H7 (cell line): ENCODE data around the gene CACNA1E. TPM values are rescaled to one million over a fixed set of nuclear protein-coding genes. Genes with fewer than 3 reads are reported as not detected.

Experiments used
- DNase-seq: peaks from one replicate; pipeline ENCODE4 v3.0.0; 2012
- H3K27me3 ChIP-seq: 2 replicates; pipeline ENCODE4 v1.6.0; 2011; ENCODE audit warnings: mild to moderate bottlenecking, low read length; ENCODE audit not compliant: control insufficient read depth, insufficient read depth
- H3K36me3 ChIP-seq: replicated peaks from 2 replicates; pipeline ENCODE4 v1.5.1; 2011; ENCODE audit warnings: low read length; ENCODE audit not compliant: control insufficient read depth, insufficient read depth
- H3K4me3 ChIP-seq: 2 replicates; pipeline ENCODE4 v1.5.1; 2011; ENCODE audit warnings: low read depth, mild to moderate bottlenecking, control low read depth, low read length, moderate library complexity; ENCODE audit not compliant: insufficient read depth
- total RNA-seq: library from RNA; depleted of rRNA; stranded (reverse); fragments of >200 nt; shearing (Covaris generic); gene quantifications from 2 replicates; pipeline ENCODE4 v1.2.3, GENCODE V29; 2014

CACNA1E gene
- total RNA-seq, 1 experiment from 2014 or later = 4.1 TPM

GRCh38 chr1:181493885-181494284, 10.6 kb downstream of the CACNA1E start:
- no peaks in the 10 kb centered on the region for H3K36me3 ChIP-seq
- H3K27me3 ChIP-seq = peaks cover 5% of the 10 kb centered on the region; the same call in 1 of the 2 replicates
- DNase-seq = no peak
- no peak overlapping the region for H3K4me3 ChIP-seq

- H3K4me3 ChIP-seq = no peak overlapping the region
- no peak for DNase-seq
These were observed 13.4 kb downstream of the CACNA1E start for GRCh38 chr1:181496759-181497158.

GRCh38 chr1:181497870-181498269, 14.6 kb downstream of the CACNA1E start:
- Histone ChIP-seq H3K4me3 (no peak overlapping the region), H3K27me3 (no peaks in the 10 kb centered on the region), H3K36me3 (no peaks in the 10 kb centered on the region)
- DNase-seq = peak; percentile 29

More at GRCh38 chr1:181496759-181497158, 13.4 kb downstream of the CACNA1E start:
- Histone ChIP-seq H3K36me3 (no peaks in the 10 kb centered on the region), H3K27me3 (no peaks in the 10 kb centered on the region)

DNA sequence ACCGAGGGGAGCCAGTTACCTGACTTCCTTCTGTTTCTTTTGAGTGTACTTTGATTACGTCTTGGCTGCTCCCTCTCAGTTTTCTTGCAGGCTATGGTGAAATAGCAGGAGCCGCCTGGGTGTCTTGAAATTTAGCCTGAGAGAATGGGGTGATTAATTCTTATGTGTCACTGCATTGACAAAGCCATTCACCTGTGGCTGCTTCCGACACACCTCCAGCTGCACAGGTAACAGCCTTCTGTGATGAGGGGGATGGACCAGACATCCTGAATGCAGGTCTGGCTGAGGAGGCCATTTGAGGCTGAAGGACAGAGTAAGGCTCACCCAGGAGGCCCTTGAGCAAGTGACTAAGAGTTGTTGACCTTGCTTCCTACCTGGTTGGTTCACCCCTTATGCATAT, 16.5 kb downstream of the CACNA1E start:
- Histone ChIP-seq H3K36me3 (no peaks in the 10 kb centered on the region), H3K4me3 (no peak overlapping the region), H3K27me3 (no peaks in the 10 kb centered on the region; the same call in none of the 2 replicates)
- no peak for DNase-seq

- H3K27me3 ChIP-seq = no peaks in the 10 kb centered on the region; the same call in none of the 2 replicates
- H3K36me3 ChIP-seq = no peaks in the 10 kb centered on the region
- no peak for DNase-seq
- H3K4me3 ChIP-seq = no peak overlapping the region
These were observed 17.3 kb downstream of the CACNA1E start for GRCh38 chr1:181500636-181501035.

GRCh38 chr1:181501612-181502011, 18.3 kb downstream of the CACNA1E start:
- Histone ChIP-seq H3K4me3 (no peak overlapping the region), H3K36me3 (no peaks in the 10 kb centered on the region)
- no peak for DNase-seq

DNA sequence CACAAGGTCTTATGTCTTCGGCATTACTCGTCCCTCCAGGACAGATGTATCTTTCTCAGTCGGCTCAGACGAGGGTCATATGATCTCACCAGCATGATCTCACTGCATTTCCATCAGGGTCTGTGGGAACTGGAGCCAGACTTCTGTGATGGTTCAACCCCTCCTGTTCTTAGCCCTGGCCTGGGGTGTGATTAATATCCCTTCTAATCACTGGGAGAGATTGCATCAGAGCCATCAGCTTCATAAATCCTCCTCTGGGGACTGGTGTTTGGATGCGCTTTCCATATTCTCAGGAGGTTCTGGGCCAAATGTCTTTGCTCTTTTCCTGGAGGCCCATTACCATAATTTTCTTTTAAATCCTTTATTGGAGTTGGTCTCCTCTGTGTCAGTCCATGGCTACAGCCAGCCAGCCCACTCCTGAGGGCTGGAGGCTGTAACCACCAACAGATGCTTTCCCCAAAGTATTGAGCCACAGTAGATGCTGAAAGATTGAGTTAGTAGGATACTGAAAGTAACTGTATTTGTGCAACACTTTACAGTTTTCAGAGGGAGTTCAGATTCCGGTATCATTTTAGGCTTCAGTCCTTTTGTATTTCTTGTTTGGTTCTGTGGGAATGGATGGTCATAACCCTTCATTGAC, 20.0 kb downstream of the CACNA1E start:
- Histone ChIP-seq H3K27me3 (no peaks in the 10 kb centered on the region; the same call in none of the 2 replicates), H3K36me3 (no peaks in the 10 kb centered on the region), H3K4me3 (no peak overlapping the region)
- DNase-seq = no peak

More at GRCh38 chr1:181501612-181502011, 18.3 kb downstream of the CACNA1E start:
- H3K27me3 ChIP-seq = no peaks in the 10 kb centered on the region; the same call in none of the 2 replicates

- Histone ChIP-seq H3K4me3 (no peak overlapping the region), H3K36me3 (no peaks in the 10 kb centered on the region), H3K27me3 (no peaks in the 10 kb centered on the region; the same call in none of the 2 replicates)
- peak; percentile 69 for DNase-seq
These were observed 21.1 kb downstream of the CACNA1E start for GRCh38 chr1:181504399-181504842.

DNA sequence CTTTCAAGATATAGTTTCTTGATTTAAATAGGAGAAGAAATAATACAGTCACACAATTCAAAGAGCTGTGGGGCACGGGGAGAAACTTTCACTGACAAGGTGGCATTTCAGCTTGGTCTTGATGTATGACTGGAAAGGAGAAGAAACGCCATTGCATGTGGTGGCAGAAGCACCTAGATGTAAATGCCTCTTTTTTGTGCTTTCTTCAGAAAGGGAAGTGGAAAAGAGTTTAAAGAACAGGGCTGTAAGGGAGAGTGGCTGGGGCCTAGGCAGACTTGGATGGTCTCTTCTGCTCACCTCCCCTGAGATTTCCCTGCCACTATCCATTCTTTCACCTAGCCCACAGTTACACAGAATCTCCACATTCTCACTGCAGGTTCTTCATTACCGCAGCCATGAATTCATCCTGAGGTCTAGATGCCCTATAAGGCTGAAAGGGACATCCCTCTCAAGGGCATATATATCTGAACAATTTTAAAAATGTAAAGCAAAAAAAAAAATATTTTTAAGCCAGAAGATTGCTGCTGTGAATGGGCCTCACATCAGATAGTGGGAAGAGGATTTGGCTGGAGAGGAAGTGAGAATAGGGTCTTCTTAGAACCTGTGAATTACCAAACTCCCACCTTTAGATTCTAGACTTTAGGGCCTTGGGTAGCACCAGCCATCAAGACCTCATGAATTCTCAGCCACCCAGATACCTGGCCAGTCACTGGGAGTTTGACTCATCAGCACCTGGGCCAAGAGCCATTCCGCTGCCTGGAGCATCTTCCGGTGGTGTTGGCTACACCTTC, 23.4 kb downstream of the CACNA1E start:
- DNase-seq = no peak
- no peaks in the 10 kb centered on the region; the same call in none of the 2 replicates for H3K27me3 ChIP-seq
- no peaks in the 10 kb centered on the region for H3K36me3 ChIP-seq
- H3K4me3 ChIP-seq = no peak overlapping the region

- no peak for DNase-seq
- H3K27me3 ChIP-seq = no peaks in the 10 kb centered on the region; the same call in none of the 2 replicates
These were observed 25.3 kb downstream of the CACNA1E start for GRCh38 chr1:181508486-181509165.

GRCh38 chr1:181513786-181514297, 30.5 kb downstream of the CACNA1E start:
- H3K36me3 ChIP-seq = no peaks in the 10 kb centered on the region
- no peaks in the 10 kb centered on the region; the same call in 1 of the 2 replicates for H3K27me3 ChIP-seq
- H3K4me3 ChIP-seq = no peak overlapping the region
- no peak for DNase-seq

More at GRCh38 chr1:181508486-181509165, 25.3 kb downstream of the CACNA1E start:
- Histone ChIP-seq H3K4me3 (no peak overlapping the region), H3K36me3 (no peaks in the 10 kb centered on the region)

DNA sequence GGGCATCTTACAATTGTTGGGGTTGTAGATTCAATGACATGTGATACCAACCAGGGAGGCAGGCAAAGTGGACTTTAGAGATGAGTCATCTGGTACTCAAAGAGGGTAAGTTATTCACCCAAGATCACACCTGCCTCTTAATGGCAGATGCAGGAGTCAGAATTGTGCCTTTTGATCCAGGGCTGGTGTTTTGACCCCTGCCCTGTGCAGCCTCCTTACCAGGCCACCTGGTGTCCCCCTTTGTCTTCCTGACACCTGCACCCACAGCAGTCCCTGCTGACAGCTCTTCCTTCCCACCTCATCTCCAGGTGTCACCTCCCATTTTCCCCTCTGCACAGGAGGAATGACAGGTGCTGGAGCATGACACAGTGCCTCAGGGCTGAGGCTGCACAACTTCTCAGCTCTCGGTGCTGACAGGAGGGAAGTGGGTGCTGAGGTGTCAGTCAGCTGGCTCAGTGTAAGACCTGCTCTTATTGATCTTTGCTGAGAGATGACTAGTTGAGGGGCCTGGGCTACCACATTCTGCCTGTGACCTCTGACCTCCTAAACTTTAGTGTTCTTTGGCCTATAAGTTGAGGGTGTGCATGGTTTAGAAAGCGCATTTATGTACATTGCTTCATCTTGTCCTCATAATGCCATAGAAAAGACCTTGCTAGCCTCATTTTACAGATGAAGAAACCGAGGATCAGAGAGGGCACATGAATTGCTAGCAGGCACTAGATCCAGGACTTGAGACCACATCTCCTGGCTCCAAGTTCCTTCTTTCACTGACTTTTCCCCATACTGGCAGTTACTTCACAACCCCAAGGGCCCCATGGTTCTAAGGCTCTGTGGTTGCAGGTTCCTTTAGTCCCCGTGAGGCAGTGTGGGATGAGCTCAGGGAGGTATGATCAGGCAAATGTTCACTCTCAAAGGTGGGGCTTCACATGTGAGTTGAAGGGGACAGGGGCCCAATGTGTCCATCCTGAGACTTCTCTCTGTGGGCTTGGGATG, 31.3 kb downstream of the CACNA1E start:
- Histone ChIP-seq H3K27me3 (no peaks in the 10 kb centered on the region), H3K36me3 (no peaks in the 10 kb centered on the region), H3K4me3 (no peak overlapping the region)
- no peak for DNase-seq

DNA sequence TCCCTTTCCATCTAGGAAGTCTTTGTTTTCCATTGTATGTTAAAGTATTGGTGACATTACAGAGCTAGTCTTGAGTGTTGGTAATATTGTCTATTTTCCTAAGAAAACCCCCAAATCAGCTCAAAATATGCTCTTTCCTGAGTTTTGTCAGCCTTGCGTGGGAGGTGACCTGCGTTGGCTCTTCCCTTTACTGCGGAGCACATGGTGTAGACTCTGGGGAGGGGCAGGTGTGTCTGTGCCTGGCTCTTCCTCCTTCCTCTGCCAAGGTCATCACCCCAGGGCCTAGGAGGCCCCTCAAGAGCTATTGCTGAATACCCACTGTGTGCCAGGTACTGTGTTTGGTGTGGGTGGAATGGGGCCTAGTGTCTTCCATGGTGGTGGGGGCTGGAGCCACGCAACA, 33.4 kb downstream of the CACNA1E start:
- H3K4me3 ChIP-seq = no peak overlapping the region
- DNase-seq = no peak
- no peaks in the 10 kb centered on the region for H3K36me3 ChIP-seq
- no peaks in the 10 kb centered on the region for H3K27me3 ChIP-seq
